Caco-2 (cell line): Measurements from ENCODE around the gene KIF13A. TPM values are rescaled to one million over a fixed set of nuclear protein-coding genes. Genes with fewer than 3 reads are reported as not detected.

ENCODE experiments used
- BruUV-seq: library from RNA; stranded (reverse); fragments of 400-500 nt; replicated peaks from 2 replicates; lab custom pipeline; 2021; lab: Mats Ljungman, UMichigan
- CTCF ChIA-PET: fragments of 300-600 bp; sonication (Branson Sonifier 250); formaldehyde crosslinking; loops from one replicate; lab custom pipeline; 2022; ENCODE audit warnings: antibody characterized with exemption; lab: Charles Lee
- POLR2A ChIA-PET: fragments of 300-600 bp; sonication (Branson Sonifier 250); formaldehyde crosslinking; loops from one replicate; lab custom pipeline; 2022; ENCODE audit warnings: antibody characterized with exemption; lab: Charles Lee
- DNase-seq, 2 experiments: peaks; one replicate each; pipeline versions ENCODE4 v3.0.0 to v3.0.0-alpha.2; 2020 to 2022
- H3K27me3 ChIP-seq: replicated peaks from 2 replicates; pipeline ENCODE4 v1.6.0; 2011; ENCODE audit warnings: low read length; ENCODE audit not compliant: control insufficient read depth, insufficient read depth
- H3K36me3 ChIP-seq: 2 replicates; pipeline ENCODE4 v1.5.1; 2011; ENCODE audit warnings: low read length; ENCODE audit not compliant: control insufficient read depth, insufficient read depth
- H3K4me1 ChIP-seq: fragments of 250-450 bp; sonication (Bioruptor Pico); 2 replicates; pipeline ENCODE4 v1.5.1; 2020; ENCODE audit warnings: mild to moderate bottlenecking
- H3K4me3 ChIP-seq: 2 replicates; pipeline ENCODE4 v1.5.1; 2011; ENCODE audit warnings: low read depth, mild to moderate bottlenecking, control low read depth, low read length
- H3K9me3 ChIP-seq: fragments of 250-450 bp; sonication (Bioruptor Pico); 2 replicates; pipeline ENCODE4 v1.5.1; 2020; ENCODE audit warnings: mild to moderate bottlenecking, moderate library complexity
- H3K27ac Mint-ChIP-seq: one replicate; pipeline ENCODE4 v1.8.0; 2022; ENCODE audit warnings: mixed read lengths; ENCODE audit not compliant: unreplicated experiment
- H3K27me3 Mint-ChIP-seq: one replicate; pipeline ENCODE4 v1.8.0; 2022; ENCODE audit warnings: mixed read lengths; ENCODE audit not compliant: insufficient read depth, unreplicated experiment
- H3K36me3 Mint-ChIP-seq: one replicate; pipeline ENCODE4 v1.8.0; 2022; ENCODE audit warnings: mild to moderate bottlenecking, mixed read lengths; ENCODE audit not compliant: insufficient read depth, unreplicated experiment
- H3K4me1 Mint-ChIP-seq: one replicate; pipeline ENCODE4 v1.8.0; 2022; ENCODE audit warnings: low read depth, mixed read lengths; ENCODE audit not compliant: unreplicated experiment
- H3K4me3 Mint-ChIP-seq: one replicate; pipeline ENCODE4 v1.8.0; 2022; ENCODE audit warnings: mild to moderate bottlenecking, moderate library complexity, mixed read lengths; ENCODE audit not compliant: unreplicated experiment
- H3K9me3 Mint-ChIP-seq: one replicate; pipeline ENCODE4 v1.8.0; 2022; ENCODE audit warnings: mixed read lengths; ENCODE audit not compliant: unreplicated experiment
- intact Hi-C: fragments of 100-400 bp; cut with micrococcal nuclease; formaldehyde crosslinking; loops from one replicate; pipeline ENCODE4 v1.10.0; 2022; ENCODE audit not compliant: unreplicated experiment
- total RNA-seq: library from RNA; stranded (reverse); gene quantifications from 2 replicates; pipeline ENCODE4 v1.2.3, GENCODE V29; 2022
- TF ChIP-seq, protein P1 (sequence below), 2 experiments: fragments of 200-600 bp in 1 of 2; IDR thresholded peaks; 1 replicate in 1 of 2; 2 replicates in 1 of 2; pipeline versions ENCODE4 v1.5.1 to v1.8.0; 2011 to 2022; ENCODE audit warnings: antibody characterized with exemption in 1 of 2, control low read depth in 1 of 2, inconsistent platforms in 1 of 2, low read depth in 1 of 2, low read length in 1 of 2, mild to moderate bottlenecking in 1 of 2, moderate library complexity in 1 of 2; ENCODE audit not compliant: insufficient read depth in 1 of 2, severe bottlenecking in 1 of 2, unreplicated experiment in 1 of 2

The KIF13A gene
- total RNA-seq, 1 experiment from 2014 or later: 13.8 TPM

DNA sequence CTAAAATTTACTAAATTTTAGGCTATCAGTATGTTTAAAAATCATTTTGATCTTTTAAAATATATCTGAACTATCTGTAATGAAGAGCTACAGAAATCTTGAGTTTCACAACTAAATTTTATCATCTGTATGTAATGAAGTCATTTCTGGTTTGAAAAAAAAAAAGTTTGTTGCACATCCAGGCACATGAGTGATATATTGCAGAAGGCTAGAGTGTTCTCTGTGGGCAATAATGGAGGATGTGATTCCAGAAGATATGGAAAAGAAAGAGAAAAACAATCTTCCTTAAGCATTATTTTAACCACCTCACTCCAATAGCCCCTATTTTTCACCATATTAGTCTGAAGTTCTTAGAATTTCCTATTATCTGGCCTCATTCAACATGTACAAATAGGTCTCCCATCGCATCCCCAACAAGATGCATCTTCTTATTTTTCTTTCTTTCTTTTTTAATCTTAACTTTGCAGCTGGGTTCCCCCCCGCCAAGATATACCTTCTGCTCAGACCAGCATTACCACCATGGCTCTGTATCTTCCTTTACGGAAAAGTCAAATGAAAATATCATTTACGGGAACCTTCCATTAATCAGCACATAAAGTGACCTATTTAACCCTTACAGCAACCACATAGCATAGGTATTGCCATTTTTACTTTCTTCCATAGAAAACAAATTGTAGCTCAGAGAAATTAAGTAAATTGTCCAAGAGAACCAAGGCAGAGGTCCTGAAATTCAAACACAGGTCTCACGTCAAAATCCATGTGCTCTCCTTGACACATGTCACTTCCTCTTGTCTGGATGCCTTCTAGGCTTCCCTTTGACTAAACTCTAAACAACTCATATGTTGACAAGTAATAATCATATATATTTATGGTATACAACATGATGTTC lies 116.9 kb downstream of the KIF13A start:
- Histone ChIP-seq H3K4me3 (no peak overlapping the region), H3K9me3 (no peaks in the 10 kb centered on the region), H3K36me3 (no peaks in the 10 kb centered on the region), H3K27me3 (no peaks in the 10 kb centered on the region), H3K4me1 (peaks cover 5% of the 10 kb centered on the region)
- TF ChIP-seq, protein P1, sequence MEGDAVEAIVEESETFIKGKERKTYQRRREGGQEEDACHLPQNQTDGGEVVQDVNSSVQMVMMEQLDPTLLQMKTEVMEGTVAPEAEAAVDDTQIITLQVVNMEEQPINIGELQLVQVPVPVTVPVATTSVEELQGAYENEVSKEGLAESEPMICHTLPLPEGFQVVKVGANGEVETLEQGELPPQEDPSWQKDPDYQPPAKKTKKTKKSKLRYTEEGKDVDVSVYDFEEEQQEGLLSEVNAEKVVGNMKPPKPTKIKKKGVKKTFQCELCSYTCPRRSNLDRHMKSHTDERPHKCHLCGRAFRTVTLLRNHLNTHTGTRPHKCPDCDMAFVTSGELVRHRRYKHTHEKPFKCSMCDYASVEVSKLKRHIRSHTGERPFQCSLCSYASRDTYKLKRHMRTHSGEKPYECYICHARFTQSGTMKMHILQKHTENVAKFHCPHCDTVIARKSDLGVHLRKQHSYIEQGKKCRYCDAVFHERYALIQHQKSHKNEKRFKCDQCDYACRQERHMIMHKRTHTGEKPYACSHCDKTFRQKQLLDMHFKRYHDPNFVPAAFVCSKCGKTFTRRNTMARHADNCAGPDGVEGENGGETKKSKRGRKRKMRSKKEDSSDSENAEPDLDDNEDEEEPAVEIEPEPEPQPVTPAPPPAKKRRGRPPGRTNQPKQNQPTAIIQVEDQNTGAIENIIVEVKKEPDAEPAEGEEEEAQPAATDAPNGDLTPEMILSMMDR (IDR thresholded peaks at IDR 0.05; ENCODE audit: insufficient read depth in 1 of 2, low read depth in 1 of 2, low read length in 1 of 2, severe bottlenecking in 1 of 2, unreplicated experiment in 1 of 2): no peak
- intact Hi-C loops: no loop called here
- Mint-ChIP-seq H3K27ac (no peak overlapping the region), H3K36me3 (no peaks in the 10 kb centered on the region), H3K4me3 (no peak overlapping the region), H3K4me1 (peaks cover 4% of the 10 kb centered on the region), H3K27me3 (no peaks in the 10 kb centered on the region), H3K9me3 (no peaks in the 10 kb centered on the region)
- ChIA-PET CTCF (no interaction called here), POLR2A (interaction anchor here (0.6 kb wide), 1 partner anchor 53 kb away, joined by 4 read pairs; no protein-coding TSS in a partner anchor)
- DNase-seq: no peak
- BruUV-seq: no TSS peak

DNA sequence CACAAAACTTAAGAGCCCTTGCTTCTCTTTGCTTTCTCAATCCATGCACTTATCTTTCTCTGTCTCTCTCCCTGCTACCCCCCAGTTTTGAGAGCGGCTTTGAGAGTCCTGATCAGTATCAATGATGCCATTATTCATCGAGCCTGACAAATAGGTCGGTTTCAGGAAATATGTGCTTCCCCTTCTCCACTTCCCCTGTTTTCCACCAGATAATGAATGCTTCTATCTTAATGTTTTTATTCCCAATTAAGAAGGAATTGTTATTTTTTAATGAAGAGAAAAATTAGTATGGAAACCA lies 117.7 kb downstream of the KIF13A start:
- Mint-ChIP-seq H3K4me1 (peaks cover 5% of the 10 kb centered on the region), H3K36me3 (no peaks in the 10 kb centered on the region), H3K27ac (no peak overlapping the region), H3K27me3 (no peaks in the 10 kb centered on the region), H3K4me3 (no peak overlapping the region), H3K9me3 (no peaks in the 10 kb centered on the region)
- peaks cover 9% of the 10 kb centered on the region; the same call in 1 of the 2 replicates for H3K4me1 ChIP-seq
- H3K9me3 ChIP-seq: no peaks in the 10 kb centered on the region
- intact Hi-C loops: loop anchor here (5.0 kb wide), 1 partner anchor 118 kb away; the partner anchor contains the start of gene KIF13A
- TF ChIP-seq, protein P1 (IDR thresholded peaks at IDR 0.05; ENCODE audit: insufficient read depth in 1 of 2, low read depth in 1 of 2, low read length in 1 of 2, severe bottlenecking in 1 of 2, unreplicated experiment in 1 of 2): no peak
- H3K27me3 ChIP-seq: no peaks in the 10 kb centered on the region
- CTCF ChIA-PET: no interaction called here
- H3K36me3 ChIP-seq: no peaks in the 10 kb centered on the region; the same call in 1 of the 2 replicates
- no peak for DNase-seq
- BruUV-seq: no TSS peak
- no peak overlapping the region for H3K4me3 ChIP-seq
- POLR2A ChIA-PET: interaction anchor here (0.6 kb wide), 1 partner anchor 52 kb away, joined by 4 read pairs; no protein-coding TSS in a partner anchor

DNA sequence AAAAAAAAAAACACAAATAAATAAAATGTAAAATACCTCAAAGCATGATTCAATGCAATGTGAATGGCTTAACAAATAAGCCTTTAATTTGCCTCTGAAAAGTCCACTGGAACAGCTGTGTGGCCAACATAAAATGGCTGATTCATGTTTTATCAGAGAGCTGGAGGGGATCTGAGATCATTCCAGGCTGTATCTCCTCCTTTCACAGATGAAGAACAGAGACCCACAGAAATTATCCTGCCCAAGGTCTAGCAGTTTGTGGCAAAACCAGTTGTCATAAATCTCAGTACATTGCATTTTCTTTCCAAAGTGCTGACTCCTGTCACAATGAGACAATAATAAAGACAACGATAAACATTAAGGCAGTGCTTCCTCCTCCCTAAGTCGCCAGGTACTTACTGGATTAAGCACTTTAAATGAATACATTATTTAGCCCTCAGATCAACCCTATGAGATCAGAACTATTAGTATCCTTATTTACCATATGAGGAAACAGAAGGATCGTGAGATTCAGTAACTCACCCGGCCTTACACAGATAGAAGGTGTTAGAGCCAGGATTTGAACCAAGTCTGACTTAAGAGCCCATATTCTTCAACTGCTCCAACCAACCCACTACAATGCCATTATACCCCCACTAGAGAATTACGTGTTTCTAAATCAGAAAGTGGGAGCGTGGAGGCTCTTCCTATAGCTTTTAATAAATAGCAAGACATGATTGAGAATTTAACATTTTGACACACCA lies 118.3 kb downstream of the KIF13A start:
- Histone ChIP-seq H3K9me3 (no peaks in the 10 kb centered on the region), H3K4me3 (no peak overlapping the region), H3K4me1 (peaks cover 10% of the 10 kb centered on the region; the same call in 1 of the 2 replicates), H3K27me3 (no peaks in the 10 kb centered on the region), H3K36me3 (no peaks in the 10 kb centered on the region; the same call in 1 of the 2 replicates)
- H3K27me3 Mint-ChIP-seq: no peaks in the 10 kb centered on the region
- no peak overlapping the region for H3K4me3 Mint-ChIP-seq
- no peaks in the 10 kb centered on the region for H3K36me3 Mint-ChIP-seq
- intact Hi-C loops: loop anchor here (5.0 kb wide), 1 partner anchor 118 kb away; the partner anchor contains the start of gene KIF13A
- H3K9me3 Mint-ChIP-seq: no peaks in the 10 kb centered on the region
- DNase-seq: no peak
- CTCF ChIA-PET: no interaction called here
- TF ChIP-seq, protein P1 (IDR thresholded peaks at IDR 0.05; ENCODE audit: insufficient read depth in 1 of 2, low read depth in 1 of 2, low read length in 1 of 2, severe bottlenecking in 1 of 2, unreplicated experiment in 1 of 2): no peak
- BruUV-seq: no TSS peak
- H3K27ac Mint-ChIP-seq: no peak overlapping the region
- POLR2A ChIA-PET: no interaction called here
- peaks cover 5% of the 10 kb centered on the region for H3K4me1 Mint-ChIP-seq
